Effector memory CD4-positive, alpha-beta T cell (primary cell): ENCODE results near the gene PTPRE.

Source experiments
- DNase-seq, 3 donors: peaks; one replicate each; pipeline ENCODE4 v3.0.0-alpha.2; 2020
- H3K27ac ChIP-seq: 2 replicates; pipeline ENCODE4 v1.7.0; 2013; ENCODE audit warnings: mild to moderate bottlenecking, low read length, moderate library complexity; ENCODE audit not compliant: insufficient read depth, poor library complexity, severe bottlenecking
- H3K27me3 ChIP-seq: replicated peaks from 2 replicates; pipeline ENCODE4 v1.7.0; 2013; ENCODE audit warnings: mild to moderate bottlenecking, low read length; ENCODE audit not compliant: insufficient read depth, control insufficient read depth, poor library complexity, severe bottlenecking
- H3K36me3 ChIP-seq: 2 replicates; pipeline ENCODE4 v1.7.0; 2013; ENCODE audit warnings: mild to moderate bottlenecking, low read length, moderate library complexity; ENCODE audit not compliant: control insufficient read depth, insufficient read depth
- H3K4me1 ChIP-seq: 2 replicates; pipeline ENCODE4 v1.7.0; 2013; ENCODE audit warnings: low read length, mild to moderate bottlenecking; ENCODE audit not compliant: control insufficient read depth, insufficient read depth, poor library complexity, severe bottlenecking
- H3K4me3 ChIP-seq: 2 replicates; pipeline ENCODE4 v1.7.0; 2013; ENCODE audit warnings: low read length, low read depth, mild to moderate bottlenecking; ENCODE audit not compliant: insufficient read depth, poor library complexity, severe bottlenecking
- H3K9me3 ChIP-seq: 2 replicates; pipeline ENCODE4 v1.7.0; 2013; ENCODE audit warnings: mild to moderate bottlenecking, low read length, moderate library complexity; ENCODE audit not compliant: control insufficient read depth
- total RNA-seq, 3 donors: gene quantifications; one replicate each; lab custom pipeline; 2026; lab: John Stamatoyannopoulos, UW

Gene PTPRE
- total RNA-seq = 40.5 to 82.7 (median 63.3) reads per million in 3 donors

- Histone ChIP-seq H3K9me3 (no peaks in the 10 kb centered on the region), H3K27ac (no peak within 1 kb of the TSS), H3K4me3 (peak within 1 kb of the TSS; percentile 56), H3K4me1 (peaks cover 4% of the 10 kb centered on the region), H3K36me3 (no peaks in the 10 kb centered on the region), H3K27me3 (peaks cover 9% of the 10 kb centered on the region)
- DNase-seq = peak; percentile 21 to 35 (median 29)
These were observed at the start of gene PTPRE for GRCh38 chr10:127906548-127907377. TSS of gene PTPRE (plus strand) at chr10:127907103. CDS start at chr10:128040882, 133,779 bp downstream.

DNA sequence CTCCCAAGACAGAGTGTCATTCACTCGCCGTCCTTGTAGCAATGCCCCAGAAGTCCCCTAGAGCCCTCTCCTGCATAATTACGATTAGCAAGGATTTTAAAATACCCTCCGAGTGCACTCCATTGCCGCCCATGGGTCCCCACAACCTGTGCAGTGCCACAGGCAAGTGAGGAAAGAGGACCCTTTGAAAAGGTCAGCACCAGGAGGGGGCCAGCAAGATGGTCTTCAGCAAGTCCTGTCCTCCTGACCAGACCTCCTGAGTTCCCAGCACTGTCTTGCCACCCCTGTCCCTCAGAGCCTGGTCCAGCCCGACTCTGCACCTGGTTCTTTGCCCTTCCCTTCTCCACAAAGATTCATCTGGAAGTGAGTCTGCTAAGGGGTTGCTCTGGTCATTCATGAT lies 46.3 kb upstream of the PTPRE start:
- Histone ChIP-seq H3K27ac (no peak overlapping the region), H3K36me3 (no peaks in the 10 kb centered on the region), H3K4me1 (no peaks in the 10 kb centered on the region), H3K9me3 (no peaks in the 10 kb centered on the region), H3K4me3 (no peak overlapping the region), H3K27me3 (no peaks in the 10 kb centered on the region)
- DNase-seq = no peak

DNA sequence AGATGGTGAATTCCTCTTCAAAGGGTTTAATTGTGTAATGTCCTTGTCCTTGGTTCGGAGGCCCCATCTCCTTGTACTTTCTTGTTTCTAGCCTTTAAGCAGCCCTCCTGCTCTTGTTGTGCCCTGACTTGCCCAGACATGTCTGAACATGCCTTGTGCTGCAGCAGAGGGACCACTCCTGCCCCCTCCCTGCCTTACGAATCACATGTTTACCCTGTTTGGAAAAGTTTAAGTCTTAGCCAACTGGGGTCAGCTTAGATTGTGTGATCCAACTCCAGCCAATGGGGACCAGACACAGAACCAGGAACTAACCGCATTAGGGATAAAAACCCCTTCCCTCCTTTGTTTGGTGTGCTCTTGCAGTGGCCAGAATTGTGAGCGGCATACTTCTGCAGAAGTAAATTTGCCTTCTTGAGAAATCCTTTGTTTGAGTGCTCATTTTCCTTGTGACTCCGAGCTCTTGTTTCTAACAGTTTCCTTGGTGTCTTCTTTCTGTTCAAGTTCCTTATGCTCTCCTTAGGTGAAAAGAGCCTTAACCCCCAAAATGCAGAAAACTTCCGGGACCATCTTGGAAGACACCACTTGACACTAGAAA lies 43.6 kb upstream of the PTPRE start:
- Histone ChIP-seq H3K4me1 (no peaks in the 10 kb centered on the region), H3K36me3 (no peaks in the 10 kb centered on the region), H3K4me3 (no peak overlapping the region), H3K9me3 (no peaks in the 10 kb centered on the region), H3K27ac (no peak overlapping the region), H3K27me3 (no peaks in the 10 kb centered on the region)
- no peak for DNase-seq

- Histone ChIP-seq H3K4me1 (no peaks in the 10 kb centered on the region), H3K36me3 (no peaks in the 10 kb centered on the region), H3K27me3 (no peaks in the 10 kb centered on the region), H3K9me3 (no peaks in the 10 kb centered on the region), H3K27ac (no peak overlapping the region), H3K4me3 (no peak overlapping the region)
- no peak for DNase-seq
These were observed 40.5 kb upstream of the PTPRE start for GRCh38 chr10:127866276-127867013.

GRCh38 chr10:127867805-127868204 lies 39.1 kb upstream of the PTPRE start:
- H3K27me3 ChIP-seq = no peaks in the 10 kb centered on the region
- H3K4me1 ChIP-seq = no peaks in the 10 kb centered on the region
- H3K9me3 ChIP-seq = no peaks in the 10 kb centered on the region
- H3K36me3 ChIP-seq = no peaks in the 10 kb centered on the region
- no peak overlapping the region for H3K27ac ChIP-seq
- no peak for DNase-seq
- no peak overlapping the region for H3K4me3 ChIP-seq

DNA sequence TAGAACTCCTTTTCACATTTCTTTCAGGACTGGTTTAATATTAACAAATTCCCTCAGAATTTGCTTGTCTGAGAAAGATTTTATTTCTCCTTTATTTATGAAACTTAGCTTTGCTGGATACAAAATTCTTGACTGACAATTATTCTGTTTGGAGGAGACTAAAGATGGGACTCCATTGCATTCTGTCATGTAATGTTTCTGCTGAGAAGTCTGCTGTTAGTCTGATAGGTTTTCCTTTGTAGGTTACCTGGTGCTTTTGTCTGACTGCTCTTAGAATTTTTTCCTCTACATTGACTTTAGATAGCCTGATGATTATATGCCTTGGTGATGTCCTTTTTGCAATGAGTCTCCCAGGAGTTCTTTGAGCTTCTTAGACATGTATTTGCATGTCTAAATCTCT lies 37.6 kb upstream of the PTPRE start:
- Histone ChIP-seq H3K9me3 (no peaks in the 10 kb centered on the region), H3K36me3 (no peaks in the 10 kb centered on the region), H3K27me3 (no peaks in the 10 kb centered on the region), H3K4me1 (no peaks in the 10 kb centered on the region), H3K4me3 (no peak overlapping the region), H3K27ac (no peak overlapping the region)
- DNase-seq = no peak

GRCh38 chr10:127871631-127872010 lies 35.3 kb upstream of the PTPRE start:
- H3K36me3 ChIP-seq = no peaks in the 10 kb centered on the region
- no peaks in the 10 kb centered on the region for H3K9me3 ChIP-seq
- no peak overlapping the region for H3K27ac ChIP-seq
- no peaks in the 10 kb centered on the region for H3K27me3 ChIP-seq
- no peak overlapping the region for H3K4me3 ChIP-seq
- H3K4me1 ChIP-seq = no peaks in the 10 kb centered on the region
- no peak for DNase-seq

DNA sequence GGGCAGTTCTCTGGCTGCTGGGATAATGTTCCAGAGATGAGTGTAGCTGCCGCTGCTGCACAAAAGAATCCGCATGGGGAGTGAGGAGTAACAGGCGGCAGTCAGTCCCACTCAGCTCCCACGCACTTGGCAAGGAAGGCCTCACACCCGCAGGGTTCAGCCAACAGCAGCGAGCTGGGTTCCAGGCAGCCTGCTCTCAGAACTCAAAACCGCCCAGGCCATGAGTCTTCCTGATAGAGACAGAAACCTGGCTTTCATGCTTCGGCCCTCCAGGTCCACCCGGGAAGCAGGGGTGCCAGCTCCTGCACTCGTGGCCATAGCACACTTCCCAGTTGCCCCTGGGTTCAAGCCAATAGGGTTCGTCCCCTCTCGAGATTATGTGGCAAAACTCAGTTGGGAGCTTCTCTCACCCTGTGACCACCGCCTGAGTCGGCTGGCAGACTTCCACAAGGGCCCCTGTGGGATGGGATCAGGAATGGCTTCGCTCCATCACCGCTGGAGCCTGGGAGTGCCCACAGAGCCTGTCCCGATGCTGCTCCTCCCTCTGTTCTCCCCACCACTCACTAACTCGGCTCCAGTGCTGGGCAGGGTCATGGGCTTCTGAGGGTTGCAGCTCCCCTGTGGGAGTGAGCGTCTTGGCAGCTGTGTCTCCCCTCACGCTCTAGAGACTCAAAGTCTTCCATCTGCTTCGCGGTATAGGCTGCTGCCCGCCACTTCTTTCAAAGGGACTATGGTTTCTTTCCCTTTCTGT lies 34.7 kb upstream of the PTPRE start:
- Histone ChIP-seq H3K4me1 (no peaks in the 10 kb centered on the region), H3K27ac (no peak overlapping the region), H3K4me3 (no peak overlapping the region), H3K36me3 (no peaks in the 10 kb centered on the region), H3K9me3 (no peaks in the 10 kb centered on the region), H3K27me3 (no peaks in the 10 kb centered on the region)
- DNase-seq = no peak

DNA sequence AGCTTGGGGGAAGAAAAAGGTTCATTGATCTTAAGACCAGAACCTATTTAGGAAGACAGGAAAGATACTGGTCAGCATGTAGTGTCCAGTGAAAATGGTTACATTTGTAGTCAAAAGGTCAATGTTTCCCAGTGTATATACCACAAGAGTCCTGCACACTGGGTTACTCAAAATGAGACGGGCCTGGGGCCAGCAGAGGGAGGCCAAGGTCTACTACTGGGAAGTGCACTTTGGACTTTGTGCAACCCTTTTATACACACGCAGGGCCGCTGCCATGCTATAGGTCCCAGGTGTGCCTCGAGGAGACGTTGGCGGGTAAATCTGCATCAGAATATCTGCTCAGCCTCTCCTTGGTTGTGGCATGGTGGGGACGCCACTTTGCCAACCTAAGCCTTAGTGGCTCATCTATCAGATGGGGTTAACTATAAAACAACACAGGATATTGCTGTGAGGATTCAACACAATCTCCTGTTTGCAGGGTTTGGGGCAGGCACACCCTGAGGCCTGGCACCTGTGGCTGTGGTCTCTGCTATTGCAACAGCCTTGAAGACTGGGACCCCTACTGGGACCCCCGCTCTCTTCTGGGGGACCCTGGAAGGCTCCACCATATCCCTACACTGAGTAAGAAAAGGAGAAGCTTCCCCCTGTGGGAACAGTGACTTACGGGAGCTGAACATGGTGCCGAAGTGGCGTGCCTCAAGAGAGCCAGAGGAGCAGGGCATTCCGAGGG lies 33.9 kb upstream of the PTPRE start:
- no peak for DNase-seq
- no peak overlapping the region for H3K4me3 ChIP-seq
- no peaks in the 10 kb centered on the region for H3K36me3 ChIP-seq

More for the DNA sequence above, 33.9 kb upstream of the PTPRE start:
- H3K9me3 ChIP-seq = no peaks in the 10 kb centered on the region
- H3K4me1 ChIP-seq = no peaks in the 10 kb centered on the region
- no peaks in the 10 kb centered on the region for H3K27me3 ChIP-seq
- H3K27ac ChIP-seq = no peak overlapping the region
